K562 (cell line): Measurements from ENCODE around the gene KCNH2. TPM values are rescaled to one million over a fixed set of nuclear protein-coding genes. Genes with fewer than 3 reads are reported as not detected.
A peak's percentile ranks its signal among the peaks of the same experiment; 100 is the strongest.

Experiments used
- ATAC-seq: fragments of 200-7000 bp; cut with Tn5 transposase; 3 replicates; pipeline ENCODE4 v1.9.1; 2020; ENCODE audit warnings: moderate library complexity
- BruUV-seq: library from RNA; stranded (reverse); fragments of 400-500 nt; replicated peaks from 2 replicates; lab custom pipeline; 2021; lab: Mats Ljungman, UMichigan
- CTCF ChIA-PET: fragments of 300-600 bp; formaldehyde crosslinking; extraction: SDS; loops from one replicate; lab custom pipeline; 2021; ENCODE audit warnings: low intra/inter-chr PET ratio; lab: Yijun Ruan, JAX
- POLR2A ChIA-PET: fragments of 300-600, 350-650 bp; sonication (Branson Sonifier 250); formaldehyde crosslinking; extraction: SDS; loops from one replicate; lab custom pipeline; 2021; ENCODE audit warnings: antibody characterized with exemption, inconsistent platforms; lab: Yijun Ruan, JAX
- DNase-seq, 4 experiments: peaks; one replicate each; pipeline versions ENCODE4 v3.0.0 to v3.0.0-alpha.2; 2011 to 2018; ENCODE audit warnings: low spot score in 3 of 4, mixed read lengths in 3 of 4; ENCODE audit errors: extremely low read depth in 1 of 4
- FAIRE-seq: peaks from 2 replicates; lab custom pipeline; 2011; peaks lifted over from hg19 to GRCh38; lab: Jason Lieb, UNC
- H2AFZ ChIP-seq: 2 replicates; pipeline ENCODE4 v1.6.0; 2011; ENCODE audit warnings: low read depth, low read length, control low read depth, inconsistent platforms
- H3K27ac ChIP-seq: fragments of 200-600 bp; 3 replicates; pipeline ENCODE4 v1.8.0; 2011; ENCODE audit warnings: low read depth, mild to moderate bottlenecking, control low read depth, inconsistent platforms, low read length, moderate library complexity, mixed read lengths; ENCODE audit errors: extremely low read depth
- H3K27me3 ChIP-seq, 2 experiments: fragments of 300-600 bp in 1 of 2; 2 replicates in 1 of 2; 3 replicates in 1 of 2; pipeline versions ENCODE4 v1.6.0 to v1.8.0; 2011; ENCODE audit warnings: inconsistent platforms in 2 of 2, low read length in 2 of 2, mild to moderate bottlenecking in 1 of 2, mixed read lengths in 1 of 2, moderate library complexity in 1 of 2; ENCODE audit not compliant: control insufficient read depth in 2 of 2, insufficient read depth in 2 of 2
- H3K36me3 ChIP-seq: fragments of 300-600 bp; 3 replicates; pipeline ENCODE4 v1.8.0; 2011; ENCODE audit warnings: mild to moderate bottlenecking, low read length, inconsistent platforms; ENCODE audit not compliant: control insufficient read depth, insufficient read depth
- H3K4me1 ChIP-seq, 2 experiments: fragments of 200-600 bp in 1 of 2; replicated peaks in 1 of 2; 2 replicates in 1 of 2; 3 replicates in 1 of 2; pipeline versions ENCODE4 v1.5.1 to v1.8.0; 2011; ENCODE audit warnings: inconsistent platforms in 2 of 2, low read length in 2 of 2, mild to moderate bottlenecking in 1 of 2, mixed read lengths in 1 of 2, moderate library complexity in 1 of 2; ENCODE audit not compliant: control insufficient read depth in 2 of 2, insufficient read depth in 2 of 2
- H3K4me2 ChIP-seq: 2 replicates; pipeline ENCODE4 v1.6.1; 2011; ENCODE audit warnings: low read length, control low read depth, inconsistent platforms, mixed read lengths; ENCODE audit not compliant: insufficient read depth
- H3K4me3 ChIP-seq: fragments of 200-600 bp; sonication (generic), shearing (Covaris generic); 2 replicates; pipeline ENCODE4 v1.5.1; 2016; ENCODE audit warnings: control low read depth, inconsistent platforms
- H3K79me2 ChIP-seq: fragments of 200-600 bp; 3 replicates; pipeline ENCODE4 v1.8.0; 2011; ENCODE audit warnings: low read length, inconsistent platforms; ENCODE audit not compliant: control insufficient read depth, insufficient read depth
- H3K9ac ChIP-seq, 2 experiments: 2 replicates each; pipeline versions ENCODE4 v1.6.0 to v1.6.1; 2011; ENCODE audit warnings: low read depth in 2 of 2, low read length in 2 of 2, control low read depth in 1 of 2, inconsistent platforms in 1 of 2, mild to moderate bottlenecking in 1 of 2, mixed read lengths in 1 of 2; ENCODE audit not compliant: insufficient read depth in 1 of 2
- H3K9me1 ChIP-seq: one replicate; pipeline ENCODE4 v1.6.0; 2011; ENCODE audit warnings: inconsistent platforms, mild to moderate bottlenecking, low read length, moderate library complexity; ENCODE audit not compliant: control insufficient read depth, insufficient read depth
- H3K9me3 ChIP-seq: replicated peaks from 2 replicates; pipeline ENCODE4 v1.5.1; 2011; ENCODE audit warnings: low read depth, low read length, inconsistent platforms; ENCODE audit not compliant: control insufficient read depth, insufficient read depth
- H4K20me1 ChIP-seq: replicated peaks from 2 replicates; pipeline ENCODE4 v1.6.1; 2011; ENCODE audit warnings: low read length, inconsistent platforms, mixed read lengths; ENCODE audit not compliant: control insufficient read depth, insufficient read depth
- CREB5 ChIP-seq: fragments of 250-450 bp; sonication (Bioruptor Pico); IDR thresholded peaks from 2 replicates; pipeline ENCODE4 v1.5.0; 2020; ENCODE audit warnings: mild to moderate bottlenecking
- DEAF1 ChIP-seq: fragments of 450-650 bp; formaldehyde crosslinking; IDR thresholded peaks from 2 replicates; pipeline ENCODE4 v1.4.0; 2020; ENCODE audit warnings: mild to moderate bottlenecking, moderate library complexity
- E2F8 ChIP-seq: fragments of 450-650 bp; IDR thresholded peaks from 2 replicates; pipeline ENCODE4 v1.7.1; 2018; ENCODE audit warnings: mild to moderate bottlenecking, low read depth; ENCODE audit not compliant: partially characterized antibody
- HDAC6 ChIP-seq: IDR thresholded peaks from 2 replicates; pipeline ENCODE4 v1.6.1; 2012; ENCODE audit warnings: low read depth, mild to moderate bottlenecking, control low read depth, inconsistent platforms, low read length, moderate library complexity
- MCM2 ChIP-seq: fragments of 450-650 bp; IDR thresholded peaks from 2 replicates; pipeline ENCODE4 v1.6.1; 2017; ENCODE audit warnings: low read depth, mild to moderate bottlenecking
- MTA1 ChIP-seq: fragments of 450-650 bp; IDR thresholded peaks from 2 replicates; pipeline ENCODE4 v1.6.1; 2017; ENCODE audit warnings: borderline replicate concordance
- NFIC ChIP-seq: fragments of 450-650 bp; IDR thresholded peaks from 2 replicates; pipeline ENCODE4 v1.6.1; 2017; ENCODE audit warnings: mild to moderate bottlenecking, inconsistent platforms
- SUPT5H ChIP-seq: fragments of 450-650 bp; IDR thresholded peaks from 2 replicates; pipeline ENCODE4 v1.6.1; 2016
- TCF3 ChIP-seq: sonication (generic); formaldehyde crosslinking; IDR thresholded peaks from 2 replicates; pipeline ENCODE4 v1.4.0; 2020; ENCODE audit warnings: mild to moderate bottlenecking, missing genetic modification reagents
- ZNF436 ChIP-seq: fragments of 250-450, 450-650 bp; sonication (Bioruptor Pico); formaldehyde crosslinking; IDR thresholded peaks from 2 replicates; pipeline ENCODE4 v1.7.0; 2020; ENCODE audit warnings: mild to moderate bottlenecking
- ZNF740 ChIP-seq, 3 experiments: fragments of 200-800 bp in 1 of 3; sonication (Bioruptor generic) in 1 of 3; sonication (generic) in 1 of 3; formaldehyde crosslinking in 1 of 3; IDR thresholded peaks; 2 replicates each; pipeline versions ENCODE4 v1.6.1 to v1.8.0; 2016 to 2022; ENCODE audit warnings: mild to moderate bottlenecking in 2 of 3, missing compliant biosample characterization in 2 of 3, missing genetic modification characterization in 2 of 3, missing genetic modification reagents in 1 of 3
- ZNF780A ChIP-seq: fragments of 250-450 bp; sonication (Bioruptor Pico); IDR thresholded peaks from 2 replicates; pipeline ENCODE4 v1.5.0; 2021; ENCODE audit warnings: mild to moderate bottlenecking
- WGBS: fragments of 100-300 bp; shearing (Covaris generic); methylation state at CpG from one replicate; pipeline ENCODE4 v1.1.6; 2016; ENCODE audit warnings: low coverage, mixed read lengths; ENCODE audit not compliant: insufficient coverage; ENCODE audit errors: missing lambda C conversion rate; 5-methylcytosine and 5-hydroxymethylcytosine counted together
- in situ Hi-C: fragments of 300-500 bp; cut with MboI; formaldehyde crosslinking; loops from 4 replicates; pipeline ENCODE4 v1.15.0; 2018; ENCODE audit warnings: inconsistent platforms, mixed read lengths
- intact Hi-C: fragments of 100-400 bp; cut with micrococcal nuclease; formaldehyde crosslinking; loops from 2 replicates; pipeline ENCODE4 v1.14.2; 2022
- polyA plus RNA-seq, 8 experiments: library from polyadenylated mRNA; depleted of rRNA in 4 of 8; stranded (reverse) in 5 of 8; unstranded in 3 of 8; fragments of >200 nt; fragmentation: Nextera tagmentation in 2 of 8; fragmentation: Illumina TruSeq in 1 of 8; extraction: Ambion mirVana in 2 of 8; extraction: Trizol in 1 of 8; gene quantifications; 2 replicates each; pipeline versions ENCODE4 v1.2.1 to v1.2.3, GENCODE V29; 2011 to 2014; ENCODE audit warnings: inconsistent platforms in 1 of 8, missing spikeins in 1 of 8
- total RNA-seq, 7 experiments: library from RNA; depleted of rRNA in 6 of 7; stranded (reverse); fragments of >200 nt in 6 of 7; fragmentation: Illumina TruSeq in 2 of 7; extraction: Trizol in 2 of 7; gene quantifications; 2 replicates each; pipeline versions ENCODE4 v1.2.1 to v1.2.3, GENCODE V29; 2011 to 2021; ENCODE audit warnings: low replicate concordance in 1 of 7

Gene KCNH2
- total and polyA plus RNA-seq, 9 of the 15 experiments (the other 6 are each of a cell fraction or from before 2014, with no cell fraction given), result 18.1 to 368 (median 218) TPM

DNA sequence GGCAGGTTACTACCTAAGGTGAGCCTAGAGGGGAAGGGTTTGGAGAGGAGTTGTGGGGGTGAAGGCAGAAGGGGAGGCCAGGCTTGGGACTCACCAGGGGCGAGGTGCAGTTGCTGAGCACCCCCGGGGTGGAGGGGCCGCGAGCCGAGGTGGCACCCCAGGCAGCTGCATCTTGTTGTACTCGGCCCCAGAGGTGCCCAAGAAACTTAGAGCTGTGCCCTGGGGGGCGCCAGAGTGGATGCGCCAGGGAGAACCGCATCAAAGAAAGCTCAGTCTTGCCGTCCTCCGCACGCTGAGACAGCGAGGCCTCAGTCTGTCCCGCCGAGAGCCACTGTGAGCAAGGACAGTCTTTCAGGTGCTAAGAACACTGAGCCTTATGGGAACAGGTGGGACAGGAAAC lies 38.8 kb upstream of the KCNH2 start (continued):
- TF ChIP-seq ZNF740 (CRISPR knock-in tag; IDR thresholded peaks at IDR 0.05), result 0 out of 2 replicates have a peak, but pooled peaks have one; percentile 2
- no peak for TF ChIP-seq ZNF740 (tag; IDR thresholded peaks at IDR 0.05)
- TF ChIP-seq, all 486 proteins: peak for 7

- H3K4me3 ChIP-seq, result no peak overlapping the region
- intact Hi-C loops, result loop anchor here (10.0 kb wide), 1 partner anchor 158 kb away; no protein-coding TSS in a partner anchor
- DNase-seq (no peak), FAIRE-seq (no peak), ATAC-seq (no peak)
- 74% methylated on average over 7 of the region's 8 CpGs for WGBS
- H3K27ac ChIP-seq, result no peak overlapping the region
- H3K9me1 ChIP-seq, result no peaks in the 10 kb centered on the region
- ChIA-PET CTCF (interaction anchor here (1.3 kb wide), 1 partner anchor 53 kb away, joined by 6 read pairs; no protein-coding TSS in a partner anchor), POLR2A (interaction anchor here (1.0 to 4.8 kb wide), 4 partner anchors 9 to 71 kb away, joined by 3 to 33 read pairs (median 6); partner anchors contain the start of gene ABCB8)
- H3K9ac ChIP-seq, result peak overlapping the region in 1 of 2 experiments; percentile 93; a peak in 1 of 4 replicates
- H3K4me2 ChIP-seq, result no peak overlapping the region
- H3K9me3 ChIP-seq, result no peaks in the 10 kb centered on the region
- in situ Hi-C loops, result no loop called here
- H3K4me1 ChIP-seq, result peaks cover 33 to 81% of the 10 kb centered on the region in 2 experiments
- peaks cover 17% of the 10 kb centered on the region for H3K79me2 ChIP-seq
- peaks cover 40% of the 10 kb centered on the region; the same call in 2 of the 3 replicates for H3K36me3 ChIP-seq
- no peak overlapping the region for H2AFZ ChIP-seq
- H3K27me3 ChIP-seq, result no peaks in the 10 kb centered on the region; a peak in 1 of 5 replicates
- H4K20me1 ChIP-seq, result no peaks in the 10 kb centered on the region
- no TSS peak for BruUV-seq
- no peak for TF ChIP-seq DEAF1 (CRISPR knock-in tag)
- TF ChIP-seq SUPT5H, result peak; percentile 44; the same call in 1 of the 2 replicates
- no peak for TF ChIP-seq MCM2
- TF ChIP-seq MTA1, result no peak
- TF ChIP-seq HDAC6, result no peak
- TF ChIP-seq NFIC, result no peak
- TF ChIP-seq ZNF436 (CRISPR knock-in tag), result no peak
- TF ChIP-seq E2F8, result no peak
- TF ChIP-seq TCF3, result no peak
- no peak for TF ChIP-seq CREB5
- TF ChIP-seq ZNF780A (CRISPR knock-in tag), result no peak
Observed at GRCh38 chr7:151016505-151016904, 38.4 kb upstream of the KCNH2 start.
